Kidney epithelial cell (primary cell): Measurements from ENCODE around the gene HBA2. TPM values are rescaled to one million over a fixed set of nuclear protein-coding genes. Genes with fewer than 3 reads are reported as not detected.
"Not testable (repeated sequence)": the region's sequence is repeated elsewhere in the genome, so short reads cannot be mapped to it uniquely, and the experiment has no call there.

Experiments used
- DNase-seq: peaks from one replicate; pipeline ENCODE4 v3.0.0-alpha.2; 2010; ENCODE audit warnings: low read depth
- H3K27me3 ChIP-seq: 2 replicates; pipeline ENCODE4 v1.6.0; 2011; ENCODE audit warnings: low read length; ENCODE audit not compliant: control insufficient read depth, insufficient read depth
- H3K36me3 ChIP-seq: 2 replicates; pipeline ENCODE4 v1.5.1; 2011; ENCODE audit warnings: low read length; ENCODE audit not compliant: control insufficient read depth, insufficient read depth
- H3K4me3 ChIP-seq: 2 replicates; pipeline ENCODE4 v1.5.1; 2011; ENCODE audit warnings: low read depth, mild to moderate bottlenecking, control low read depth, low read length
- total RNA-seq: library from RNA; depleted of rRNA; stranded (reverse); fragments of >200 nt; gene quantifications from 2 replicates; pipeline ENCODE4 v1.2.3, GENCODE V29; 2015
- TF ChIP-seq, protein P1 (sequence below): IDR thresholded peaks from 2 replicates; pipeline ENCODE4 v1.5.1; 2011; ENCODE audit warnings: mild to moderate bottlenecking, moderate library complexity, low read length, control low read depth, inconsistent platforms; ENCODE audit not compliant: insufficient read depth, poor library complexity, severe bottlenecking

The HBA2 gene
- total RNA-seq, 1 donor from 2014 or later: not detected

GRCh38 chr16:154217-155030 lies 18.3 kb upstream of the HBA2 start:
- Histone ChIP-seq H3K36me3 (no peaks in the 10 kb centered on the region), H3K4me3 (peak overlapping the region; percentile 47), H3K27me3 (peaks cover 15% of the 10 kb centered on the region)
- DNase-seq: no peak
- TF ChIP-seq, protein P1, sequence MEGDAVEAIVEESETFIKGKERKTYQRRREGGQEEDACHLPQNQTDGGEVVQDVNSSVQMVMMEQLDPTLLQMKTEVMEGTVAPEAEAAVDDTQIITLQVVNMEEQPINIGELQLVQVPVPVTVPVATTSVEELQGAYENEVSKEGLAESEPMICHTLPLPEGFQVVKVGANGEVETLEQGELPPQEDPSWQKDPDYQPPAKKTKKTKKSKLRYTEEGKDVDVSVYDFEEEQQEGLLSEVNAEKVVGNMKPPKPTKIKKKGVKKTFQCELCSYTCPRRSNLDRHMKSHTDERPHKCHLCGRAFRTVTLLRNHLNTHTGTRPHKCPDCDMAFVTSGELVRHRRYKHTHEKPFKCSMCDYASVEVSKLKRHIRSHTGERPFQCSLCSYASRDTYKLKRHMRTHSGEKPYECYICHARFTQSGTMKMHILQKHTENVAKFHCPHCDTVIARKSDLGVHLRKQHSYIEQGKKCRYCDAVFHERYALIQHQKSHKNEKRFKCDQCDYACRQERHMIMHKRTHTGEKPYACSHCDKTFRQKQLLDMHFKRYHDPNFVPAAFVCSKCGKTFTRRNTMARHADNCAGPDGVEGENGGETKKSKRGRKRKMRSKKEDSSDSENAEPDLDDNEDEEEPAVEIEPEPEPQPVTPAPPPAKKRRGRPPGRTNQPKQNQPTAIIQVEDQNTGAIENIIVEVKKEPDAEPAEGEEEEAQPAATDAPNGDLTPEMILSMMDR: no peak

DNA sequence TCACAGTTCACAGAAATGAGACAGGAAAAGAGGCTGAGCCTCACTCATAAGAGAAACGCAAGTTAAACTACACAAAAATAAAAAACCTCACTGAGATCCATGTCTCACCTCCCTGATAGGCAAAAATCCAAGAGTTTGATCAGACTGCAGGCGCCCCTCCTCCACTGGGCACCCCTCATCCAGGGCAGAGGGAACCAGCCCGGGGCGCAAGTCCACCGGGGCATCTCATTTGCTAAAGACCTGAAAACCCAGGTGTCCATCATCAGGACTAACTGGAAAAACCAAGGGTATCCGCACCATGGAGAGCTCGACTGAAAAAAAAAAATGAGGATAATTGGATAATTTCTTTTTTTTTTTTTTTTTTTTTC lies 17.7 kb upstream of the HBA2 start:
- Histone ChIP-seq H3K36me3 (no peaks in the 10 kb centered on the region), H3K27me3 (peaks cover 15% of the 10 kb centered on the region), H3K4me3 (no peak overlapping the region)
- TF ChIP-seq, protein P1: no peak
- no peak for DNase-seq

GRCh38 chr16:159136-159849 lies 13.4 kb upstream of the HBA2 start:
- DNase-seq: no peak
- peaks cover 16% of the 10 kb centered on the region for H3K27me3 ChIP-seq
- TF ChIP-seq, protein P1: no peak

GRCh38 chr16:160242-160641 lies 12.4 kb upstream of the HBA2 start:
- DNase-seq, H3K36me3 ChIP-seq, H3K4me3 ChIP-seq: not testable (repeated sequence)
- peaks cover 16% of the 10 kb centered on the region for H3K27me3 ChIP-seq

More at GRCh38 chr16:159136-159849, 13.4 kb upstream of the HBA2 start:
- Histone ChIP-seq H3K4me3 (no peak overlapping the region), H3K36me3 (no peaks in the 10 kb centered on the region)

GRCh38 chr16:160691-161190 lies 11.9 kb upstream of the HBA2 start:
- TF ChIP-seq, protein P1: no peak
- no peak for DNase-seq
- Histone ChIP-seq H3K36me3 (no peaks in the 10 kb centered on the region), H3K4me3 (no peak overlapping the region), H3K27me3 (peaks cover 21% of the 10 kb centered on the region)

- TF ChIP-seq, protein P1: no peak
- Histone ChIP-seq H3K4me3 (no peak overlapping the region), H3K27me3 (peaks cover 36% of the 10 kb centered on the region), H3K36me3 (no peaks in the 10 kb centered on the region)
- DNase-seq: no peak
Observed at GRCh38 chr16:162271-162991, 10.2 kb upstream of the HBA2 start.

GRCh38 chr16:163139-163538 lies 9.5 kb upstream of the HBA2 start:
- not testable (repeated sequence) for H3K36me3 ChIP-seq, DNase-seq, H3K4me3 ChIP-seq
- H3K27me3 ChIP-seq: peaks cover 41% of the 10 kb centered on the region

DNA sequence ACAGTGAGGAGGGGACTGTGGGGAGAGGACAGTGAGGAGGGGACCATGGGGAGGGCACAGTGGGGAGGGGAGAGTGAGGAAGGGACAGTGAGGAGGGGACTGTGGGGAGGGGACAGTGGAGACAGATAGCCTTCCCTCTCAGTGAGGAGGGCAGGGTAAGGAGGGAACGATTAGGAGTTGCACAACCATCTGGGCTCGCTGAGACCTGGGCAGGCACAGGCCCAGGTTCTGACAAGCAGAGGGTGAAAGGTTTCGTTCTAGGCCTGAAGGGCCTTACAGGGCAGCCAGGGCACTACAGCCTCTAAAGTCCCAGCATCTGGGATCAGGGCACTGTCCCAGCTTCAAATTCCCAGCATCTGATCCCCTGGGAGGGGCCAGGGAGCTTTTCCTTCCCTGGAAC lies 9.0 kb upstream of the HBA2 start:
- not testable (repeated sequence) for H3K4me3 ChIP-seq, H3K36me3 ChIP-seq, DNase-seq
- H3K27me3 ChIP-seq: peaks cover 46% of the 10 kb centered on the region
